DOHH2 (cell line): ENCODE results near the gene FREM3.

Source experiments
- H3F3A ChIP-seq: fragments of 200-600 bp; sonication (generic), shearing (Covaris generic); 2 replicates; pipeline ENCODE4 v1.6.0; 2016; ENCODE audit warnings: antibody characterized with exemption, mild to moderate bottlenecking; ENCODE audit not compliant: control insufficient read depth, insufficient read depth
- H3K27ac ChIP-seq: fragments of 200-600 bp; sonication (generic); 2 replicates; pipeline ENCODE4 v1.5.1; 2014; ENCODE audit warnings: low read depth, mild to moderate bottlenecking, low read length, moderate library complexity
- H3K27me3 ChIP-seq: fragments of 200-600 bp; sonication (generic); 2 replicates; pipeline ENCODE4 v1.6.1; 2014; ENCODE audit warnings: mild to moderate bottlenecking, low read length, mixed read lengths; ENCODE audit not compliant: control insufficient read depth
- H3K36me3 ChIP-seq: fragments of 200-600 bp; sonication (generic); 2 replicates; pipeline ENCODE4 v1.6.1; 2014; ENCODE audit warnings: mild to moderate bottlenecking, low read length, moderate library complexity, mixed read lengths; ENCODE audit not compliant: control insufficient read depth
- H3K4me1 ChIP-seq: fragments of 200-600 bp; sonication (generic); 2 replicates; pipeline ENCODE4 v1.6.1; 2014; ENCODE audit warnings: mild to moderate bottlenecking, low read length, mixed read lengths; ENCODE audit not compliant: control insufficient read depth
- H3K4me2 ChIP-seq: fragments of 200-600 bp; sonication (generic); 2 replicates; pipeline ENCODE4 v1.6.0; 2014; ENCODE audit warnings: mild to moderate bottlenecking, low read length, moderate library complexity
- H3K4me3 ChIP-seq: fragments of 200-600 bp; sonication (generic); 2 replicates; pipeline ENCODE4 v1.5.1; 2014; ENCODE audit warnings: mild to moderate bottlenecking, low read length, mixed read lengths
- H3K79me2 ChIP-seq: fragments of 200-600 bp; sonication (generic); 2 replicates; pipeline ENCODE4 v1.6.1; 2014; ENCODE audit warnings: mild to moderate bottlenecking, low read length, mixed read lengths; ENCODE audit not compliant: control insufficient read depth
- H3K9me2 ChIP-seq: fragments of 200-600 bp; sonication (generic); replicated peaks from 2 replicates; pipeline ENCODE4 v1.6.1; 2014; ENCODE audit warnings: mild to moderate bottlenecking, low read length, mixed read lengths; ENCODE audit not compliant: control insufficient read depth
- H3K9me3 ChIP-seq: fragments of 200-600 bp; sonication (generic); 2 replicates; pipeline ENCODE4 v1.6.1; 2014; ENCODE audit warnings: antibody characterized with exemption, low read length, mixed read lengths; ENCODE audit not compliant: control insufficient read depth, insufficient read depth
- H4K20me1 ChIP-seq: fragments of 200-600 bp; sonication (generic); 2 replicates; pipeline ENCODE4 v1.6.0; 2014; ENCODE audit warnings: low read depth, mild to moderate bottlenecking, antibody characterized with exemption, low read length, moderate library complexity; ENCODE audit not compliant: control insufficient read depth, insufficient read depth
- EZH2phosphoT487 ChIP-seq: fragments of 200-600 bp; sonication (generic); IDR thresholded peaks from 2 replicates; pipeline ENCODE4 v1.6.1; 2017; ENCODE audit warnings: borderline replicate concordance, mild to moderate bottlenecking, antibody characterized with exemption, low read length, moderate library complexity, mixed read lengths
- TF ChIP-seq, protein P1 (sequence below): fragments of 200-600 bp; sonication (generic); IDR thresholded peaks from one replicate; pipeline ENCODE4 v1.5.1; 2014; ENCODE audit warnings: antibody characterized with exemption, mild to moderate bottlenecking, low read depth, low read length; ENCODE audit not compliant: poor library complexity, severe bottlenecking

FREM3 gene

DNA sequence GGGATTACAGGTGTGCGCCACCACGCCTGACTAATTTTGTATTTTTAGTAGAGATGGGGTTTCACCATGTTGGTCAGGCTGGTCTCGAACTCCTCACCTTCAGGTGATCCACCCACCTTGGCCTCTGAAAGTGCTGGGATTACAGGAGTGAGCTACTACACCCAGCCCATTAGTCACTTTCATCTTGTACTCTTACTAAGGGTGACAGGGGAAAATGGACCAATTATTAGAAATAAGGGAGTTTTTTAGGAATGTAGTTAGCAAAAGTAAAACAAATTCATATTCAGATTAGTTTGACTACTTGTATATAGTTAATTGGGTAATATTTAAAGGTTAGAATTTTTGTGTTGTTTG is 160.8 kb downstream of the FREM3 start:
- Histone ChIP-seq H3K79me2 (no peaks in the 10 kb centered on the region), H3K9me3 (no peaks in the 10 kb centered on the region), H3K4me2 (no peak overlapping the region), H3K36me3 (peaks cover 99% of the 10 kb centered on the region), H3K27me3 (no peaks in the 10 kb centered on the region), H4K20me1 (no peaks in the 10 kb centered on the region), H3F3A (no peaks in the 10 kb centered on the region), H3K9me2 (no peaks in the 10 kb centered on the region), H3K4me3 (no peak overlapping the region), H3K27ac (no peak overlapping the region), H3K4me1 (no peaks in the 10 kb centered on the region)
- TF ChIP-seq EZH2phosphoT487: no peak
- TF ChIP-seq, protein P1, sequence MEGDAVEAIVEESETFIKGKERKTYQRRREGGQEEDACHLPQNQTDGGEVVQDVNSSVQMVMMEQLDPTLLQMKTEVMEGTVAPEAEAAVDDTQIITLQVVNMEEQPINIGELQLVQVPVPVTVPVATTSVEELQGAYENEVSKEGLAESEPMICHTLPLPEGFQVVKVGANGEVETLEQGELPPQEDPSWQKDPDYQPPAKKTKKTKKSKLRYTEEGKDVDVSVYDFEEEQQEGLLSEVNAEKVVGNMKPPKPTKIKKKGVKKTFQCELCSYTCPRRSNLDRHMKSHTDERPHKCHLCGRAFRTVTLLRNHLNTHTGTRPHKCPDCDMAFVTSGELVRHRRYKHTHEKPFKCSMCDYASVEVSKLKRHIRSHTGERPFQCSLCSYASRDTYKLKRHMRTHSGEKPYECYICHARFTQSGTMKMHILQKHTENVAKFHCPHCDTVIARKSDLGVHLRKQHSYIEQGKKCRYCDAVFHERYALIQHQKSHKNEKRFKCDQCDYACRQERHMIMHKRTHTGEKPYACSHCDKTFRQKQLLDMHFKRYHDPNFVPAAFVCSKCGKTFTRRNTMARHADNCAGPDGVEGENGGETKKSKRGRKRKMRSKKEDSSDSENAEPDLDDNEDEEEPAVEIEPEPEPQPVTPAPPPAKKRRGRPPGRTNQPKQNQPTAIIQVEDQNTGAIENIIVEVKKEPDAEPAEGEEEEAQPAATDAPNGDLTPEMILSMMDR: no peak

GRCh38 chr4:143538979-143539669 is 161.4 kb downstream of the FREM3 start:
- H3K4me2 ChIP-seq: no peak overlapping the region
- H3K4me3 ChIP-seq: no peak overlapping the region
- H4K20me1 ChIP-seq: no peaks in the 10 kb centered on the region
- H3K4me1 ChIP-seq: no peaks in the 10 kb centered on the region
- no peak overlapping the region for H3K27ac ChIP-seq
- H3F3A ChIP-seq: no peaks in the 10 kb centered on the region
- no peaks in the 10 kb centered on the region for H3K9me2 ChIP-seq
- H3K79me2 ChIP-seq: no peaks in the 10 kb centered on the region
- TF ChIP-seq, protein P1: no peak
- no peak for TF ChIP-seq EZH2phosphoT487
- H3K27me3 ChIP-seq: no peaks in the 10 kb centered on the region
- no peaks in the 10 kb centered on the region for H3K9me3 ChIP-seq
- H3K36me3 ChIP-seq: peaks cover 99% of the 10 kb centered on the region

GRCh38 chr4:143531788-143532491 is 168.5 kb downstream of the FREM3 start:
- no peak overlapping the region for H3K27ac ChIP-seq
- H3K36me3 ChIP-seq: peaks cover 98% of the 10 kb centered on the region

More at GRCh38 chr4:143531788-143532491, 168.5 kb downstream of the FREM3 start:
- H3K27me3 ChIP-seq: no peaks in the 10 kb centered on the region
- no peaks in the 10 kb centered on the region for H3K9me3 ChIP-seq
- TF ChIP-seq, protein P1: no peak
- no peak for TF ChIP-seq EZH2phosphoT487
- no peak overlapping the region for H3K4me3 ChIP-seq
- H3K4me1 ChIP-seq: no peaks in the 10 kb centered on the region
- H3K9me2 ChIP-seq: no peaks in the 10 kb centered on the region
- H3F3A ChIP-seq: no peaks in the 10 kb centered on the region; the same call in 1 of the 2 replicates
- no peak overlapping the region for H3K4me2 ChIP-seq
- H3K79me2 ChIP-seq: peaks cover 8% of the 10 kb centered on the region; the same call in 1 of the 2 replicates
- H4K20me1 ChIP-seq: no peaks in the 10 kb centered on the region
